GM23248 (cell line): Measurements from ENCODE around the gene ALMS1. TPM values are rescaled to one million over a fixed set of nuclear protein-coding genes. Genes with fewer than 3 reads are reported as not detected.

Experiments
- DNase-seq: peaks from one replicate; pipeline ENCODE4 v3.0.0-alpha.2; 2015
- H2AFZ ChIP-seq: fragments of 200-600 bp; sonication (generic); 2 replicates; pipeline ENCODE4 v1.6.1; 2016; ENCODE audit warnings: antibody characterized with exemption
- H3F3A ChIP-seq: fragments of 200-600 bp; sonication (generic); 2 replicates; pipeline ENCODE4 v1.6.1; 2016; ENCODE audit warnings: mild to moderate bottlenecking, antibody characterized with exemption, mixed run types; ENCODE audit not compliant: insufficient read depth
- H3K27ac ChIP-seq: fragments of 200-600 bp; sonication (generic); 2 replicates; pipeline ENCODE4 v1.5.1; 2016; ENCODE audit warnings: mild to moderate bottlenecking
- H3K27me3 ChIP-seq: fragments of 200-600 bp; sonication (generic); replicated peaks from 2 replicates; pipeline ENCODE4 v1.6.1; 2016; ENCODE audit warnings: mild to moderate bottlenecking; ENCODE audit not compliant: insufficient read depth
- H3K36me3 ChIP-seq: fragments of 200-600 bp; sonication (generic); 2 replicates; pipeline ENCODE4 v1.6.1; 2016; ENCODE audit warnings: low read depth, mild to moderate bottlenecking
- H3K4me1 ChIP-seq: fragments of 200-600 bp; sonication (generic); 2 replicates; pipeline ENCODE4 v1.6.1; 2016; ENCODE audit warnings: mild to moderate bottlenecking; ENCODE audit not compliant: insufficient read depth
- H3K4me2 ChIP-seq: fragments of 200-600 bp; sonication (generic); one replicate; pipeline ENCODE4 v1.6.1; 2016; ENCODE audit warnings: mild to moderate bottlenecking; ENCODE audit not compliant: unreplicated experiment
- H3K4me3 ChIP-seq: fragments of 200-600 bp; sonication (generic); 2 replicates; pipeline ENCODE4 v1.5.1; 2016; ENCODE audit warnings: mild to moderate bottlenecking
- H3K79me2 ChIP-seq: fragments of 200-600 bp; sonication (generic); 2 replicates; pipeline ENCODE4 v1.6.1; 2016; ENCODE audit warnings: mild to moderate bottlenecking; ENCODE audit not compliant: insufficient read depth
- H3K9ac ChIP-seq: fragments of 200-600 bp; sonication (generic); 2 replicates; pipeline ENCODE4 v1.6.1; 2016; ENCODE audit warnings: mild to moderate bottlenecking
- H3K9me2 ChIP-seq: fragments of 200-600 bp; sonication (generic); 2 replicates; pipeline ENCODE4 v1.6.1; 2016; ENCODE audit warnings: mixed run types, mild to moderate bottlenecking, moderate library complexity; ENCODE audit not compliant: insufficient read depth
- H3K9me3 ChIP-seq: fragments of 200-600 bp; sonication (generic); one replicate; pipeline ENCODE4 v1.6.1; 2017; ENCODE audit warnings: low read depth
- H4K20me1 ChIP-seq: fragments of 200-600 bp; sonication (generic); 2 replicates; pipeline ENCODE4 v1.6.0; 2016; ENCODE audit not compliant: insufficient read depth
- EZH2 ChIP-seq: fragments of 200-600 bp; sonication (generic); IDR thresholded peaks from 2 replicates; pipeline ENCODE4 v1.6.1; 2018; ENCODE audit warnings: antibody characterized with exemption, mild to moderate bottlenecking; ENCODE audit not compliant: insufficient read depth, poor library complexity, severe bottlenecking
- EZH2phosphoT487 ChIP-seq: fragments of 200-600 bp; sonication (generic); IDR thresholded peaks from 2 replicates; pipeline ENCODE4 v1.6.1; 2018; ENCODE audit warnings: antibody characterized with exemption, moderate library complexity, mild to moderate bottlenecking, low read depth; ENCODE audit not compliant: insufficient read depth
- WGBS, 2 experiments: methylation state at CpG; one replicate each; pipeline ENCODE4 v1.1.6; 2015 to 2017; ENCODE audit warnings: low lambda C conversion rate in 2 of 2, low coverage in 1 of 2; ENCODE audit errors: missing lambda C conversion rate in 2 of 2; 5-methylcytosine and 5-hydroxymethylcytosine counted together
- in situ Hi-C: fragments of 300-500 bp; cut with MboI; formaldehyde crosslinking; loops from 2 replicates; pipeline ENCODE4 v1.15.0; 2020
- polyA plus RNA-seq: library from polyadenylated mRNA; unstranded; fragments of >200 nt; fragmentation: Nextera tagmentation; extraction: Ambion mirVana; gene quantifications from 2 replicates; pipeline ENCODE4 v1.2.1, GENCODE V29; 2016
- total RNA-seq: library from RNA; depleted of rRNA; stranded (reverse); fragments of >200 nt; shearing (Covaris generic); gene quantifications from 2 replicates; pipeline ENCODE4 v1.2.3, GENCODE V29; 2014

Gene ALMS1
- total and polyA plus RNA-seq, 2 experiments from 2014 or later: 3.1 to 9.8 TPM

DNA sequence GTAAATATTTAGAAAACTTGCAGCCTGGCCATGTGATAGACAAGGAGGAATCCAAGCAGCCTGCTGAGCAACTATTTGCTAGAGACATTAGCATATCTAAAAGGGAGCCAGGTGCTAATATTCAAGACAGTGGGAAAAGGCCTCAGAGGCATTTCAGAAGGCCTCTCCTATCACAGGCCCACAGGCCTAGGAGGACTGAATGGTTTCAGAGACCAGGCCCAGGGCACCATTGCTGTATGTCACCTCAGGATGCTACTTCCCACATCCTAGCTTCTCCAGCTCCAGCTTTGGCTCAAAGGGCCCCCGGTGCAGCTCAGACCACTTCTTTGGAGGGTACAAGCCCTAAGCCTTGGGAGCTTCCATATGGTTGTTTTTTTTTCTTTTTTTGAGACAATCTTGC is 252.8 kb downstream of the ALMS1 start:
- Histone ChIP-seq H3K9me2 (no peaks in the 10 kb centered on the region), H3K79me2 (no peaks in the 10 kb centered on the region), H3K9me3 (no peaks in the 10 kb centered on the region), H3F3A (no peaks in the 10 kb centered on the region), H3K9ac (no peak overlapping the region), H3K4me1 (no peaks in the 10 kb centered on the region), H3K4me3 (no peak overlapping the region), H4K20me1 (no peaks in the 10 kb centered on the region), H3K27ac (no peak overlapping the region), H2AFZ (no peak overlapping the region), H3K4me2 (no peak overlapping the region), H3K36me3 (no peaks in the 10 kb centered on the region), H3K27me3 (no peaks in the 10 kb centered on the region; the same call in 1 of the 2 replicates)
- in situ Hi-C loops: no loop called here
- WGBS, 2 experiments: 29 to 60% methylated on average over 1 of the region's 1 CpG
- DNase-seq: no peak
- TF ChIP-seq EZH2phosphoT487 (no peak), EZH2 (no peak)

DNA sequence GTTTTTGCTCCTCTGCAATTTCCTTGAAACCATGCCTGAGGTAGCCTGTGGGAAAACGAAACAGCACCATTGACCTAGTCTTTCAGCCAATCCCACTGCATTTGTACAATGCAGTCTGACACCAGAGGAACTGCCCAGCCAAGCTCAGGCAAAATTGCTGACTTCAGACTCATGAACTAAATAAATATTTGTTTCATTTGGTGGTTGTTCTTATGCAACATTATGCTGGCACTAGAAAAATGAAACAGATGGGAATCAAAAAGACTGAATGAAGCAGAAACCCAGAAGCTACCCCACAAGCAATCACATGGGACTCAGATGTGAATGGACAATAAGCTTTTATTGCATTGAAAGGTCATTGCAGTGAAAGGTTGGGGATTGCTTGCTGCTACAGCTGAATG is 254.9 kb downstream of the ALMS1 start:
- 0% methylated on average over 1 of the region's 1 CpG for WGBS, 2 experiments
- H3K36me3 ChIP-seq: no peaks in the 10 kb centered on the region
- H3K9me2 ChIP-seq: no peaks in the 10 kb centered on the region

DNA sequence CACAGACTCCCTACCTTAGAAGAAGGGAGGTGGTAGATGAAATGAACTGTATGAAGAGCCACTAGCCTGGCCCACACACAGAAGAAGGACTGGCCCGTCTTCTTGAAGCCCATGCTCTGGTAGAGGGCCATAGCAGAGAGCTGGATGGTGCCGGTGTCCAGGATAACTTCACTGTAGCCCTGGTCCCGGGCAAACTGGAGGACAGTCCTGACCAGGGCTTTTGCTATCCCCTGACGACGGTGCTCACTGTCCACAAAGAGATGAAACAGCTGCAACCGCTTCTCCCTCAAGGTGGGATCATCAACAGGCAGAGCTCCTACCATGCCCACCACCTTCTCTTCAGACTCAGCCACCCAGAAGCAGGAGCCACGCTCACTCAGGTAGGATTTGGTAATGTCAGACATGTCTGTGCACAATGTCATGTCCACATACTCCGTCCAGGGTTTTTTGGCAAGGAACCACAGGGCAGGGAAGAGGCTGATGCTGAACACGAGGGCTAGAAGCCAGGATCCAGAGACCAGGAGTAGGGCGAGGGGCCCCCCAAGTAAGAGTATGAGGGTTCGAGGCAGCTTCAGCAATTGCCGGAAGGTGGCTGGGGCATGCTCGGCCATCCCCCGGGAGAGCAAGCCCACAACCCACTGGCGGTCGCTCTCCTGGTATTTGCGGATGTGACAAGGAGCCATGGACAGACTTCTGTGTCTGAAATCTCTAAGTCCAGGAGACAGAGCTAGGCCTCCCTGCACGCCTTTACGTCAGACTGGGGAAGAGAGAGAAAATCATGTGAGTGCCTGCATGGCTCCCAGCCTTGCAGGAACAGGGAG is 255.5 kb downstream of the ALMS1 start:
- Histone ChIP-seq H3K27me3 (no peaks in the 10 kb centered on the region; the same call in 1 of the 2 replicates), H3K27ac (no peak overlapping the region), H3F3A (no peaks in the 10 kb centered on the region), H3K9me2 (no peaks in the 10 kb centered on the region), H3K36me3 (no peaks in the 10 kb centered on the region), H3K79me2 (no peaks in the 10 kb centered on the region), H2AFZ (no peak overlapping the region), H3K4me1 (no peaks in the 10 kb centered on the region), H4K20me1 (no peaks in the 10 kb centered on the region), H3K4me2 (no peak overlapping the region), H3K4me3 (no peak overlapping the region), H3K9me3 (no peaks in the 10 kb centered on the region), H3K9ac (no peak overlapping the region)
- no peak for DNase-seq
- whole genome bisulfite sequencing, 2 experiments: 63 to 68% methylated on average over 18 to 19 of the region's 19 CpGs
- in situ Hi-C loops: no loop called here
- TF ChIP-seq EZH2phosphoT487: no peak
- TF ChIP-seq EZH2: no peak

More for the DNA sequence above, 254.9 kb downstream of the ALMS1 start:
- no peak for DNase-seq
- Histone ChIP-seq H3K4me2 (no peak overlapping the region), H3K9me3 (no peaks in the 10 kb centered on the region), H3K4me3 (no peak overlapping the region), H3K79me2 (no peaks in the 10 kb centered on the region), H2AFZ (no peak overlapping the region), H3K9ac (no peak overlapping the region), H3K27ac (no peak overlapping the region), H4K20me1 (no peaks in the 10 kb centered on the region), H3K4me1 (no peaks in the 10 kb centered on the region), H3K27me3 (no peaks in the 10 kb centered on the region; the same call in 1 of the 2 replicates), H3F3A (no peaks in the 10 kb centered on the region)
- no peak for TF ChIP-seq EZH2phosphoT487
- TF ChIP-seq EZH2: no peak
- in situ Hi-C loops: no loop called here

DNA sequence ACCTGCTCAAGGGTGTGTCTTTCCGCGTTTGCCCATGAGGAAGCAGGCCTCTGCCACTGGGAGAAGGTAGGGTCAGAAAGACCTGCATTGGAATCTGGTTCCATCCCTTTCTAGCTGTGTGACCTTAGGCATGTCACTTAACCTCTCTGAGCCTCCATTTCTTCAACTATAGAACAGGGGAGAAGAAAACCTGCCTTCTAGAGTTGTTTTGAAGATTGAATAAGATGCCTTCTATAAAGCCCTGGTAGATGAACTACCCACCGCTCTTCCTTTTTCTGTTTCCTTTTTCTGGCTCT is 256.1 kb downstream of the ALMS1 start:
- H3K4me2 ChIP-seq: no peak overlapping the region
- no peaks in the 10 kb centered on the region for H3K4me1 ChIP-seq
- H2AFZ ChIP-seq: no peak overlapping the region
- no peaks in the 10 kb centered on the region for H4K20me1 ChIP-seq
- H3F3A ChIP-seq: no peaks in the 10 kb centered on the region
- H3K27ac ChIP-seq: no peak overlapping the region
- H3K36me3 ChIP-seq: no peaks in the 10 kb centered on the region
- no peak overlapping the region for H3K9ac ChIP-seq
- H3K4me3 ChIP-seq: no peak overlapping the region
- TF ChIP-seq EZH2phosphoT487 (no peak), EZH2 (no peak)
- H3K79me2 ChIP-seq: no peaks in the 10 kb centered on the region
- in situ Hi-C loops: no loop called here
- H3K9me3 ChIP-seq: no peaks in the 10 kb centered on the region
- H3K27me3 ChIP-seq: no peaks in the 10 kb centered on the region; the same call in 1 of the 2 replicates
- no peak for DNase-seq
- H3K9me2 ChIP-seq: no peaks in the 10 kb centered on the region
- 65% methylated on average over 3 of the region's 3 CpGs for WGBS, 2 experiments
